GM06990 (cell line): ENCODE data around the gene AREL1.

Experiments
- DNase-seq: peaks from one replicate; pipeline ENCODE4 v3.0.0-alpha.2; 2011; ENCODE audit not compliant: insufficient read length; ENCODE audit errors: extremely low read depth
- H3K27me3 ChIP-seq: replicated peaks from 2 replicates; pipeline ENCODE4 v1.6.0; 2011; ENCODE audit warnings: low read length; ENCODE audit not compliant: control insufficient read depth, insufficient read depth
- H3K36me3 ChIP-seq: 2 replicates; pipeline ENCODE4 v1.5.1; 2011; ENCODE audit warnings: low read length; ENCODE audit not compliant: control insufficient read depth, insufficient read depth
- H3K4me3 ChIP-seq: replicated peaks from 2 replicates; pipeline ENCODE4 v1.5.1; 2011; ENCODE audit warnings: low read depth, mild to moderate bottlenecking, control low read depth, low read length
- TF ChIP-seq, protein P1 (sequence below): IDR thresholded peaks from 2 replicates; pipeline ENCODE4 v1.5.1; 2011; ENCODE audit warnings: low read length, control low read depth, mild to moderate bottlenecking, inconsistent platforms; ENCODE audit not compliant: insufficient read depth, poor library complexity, severe bottlenecking

Gene AREL1

DNA sequence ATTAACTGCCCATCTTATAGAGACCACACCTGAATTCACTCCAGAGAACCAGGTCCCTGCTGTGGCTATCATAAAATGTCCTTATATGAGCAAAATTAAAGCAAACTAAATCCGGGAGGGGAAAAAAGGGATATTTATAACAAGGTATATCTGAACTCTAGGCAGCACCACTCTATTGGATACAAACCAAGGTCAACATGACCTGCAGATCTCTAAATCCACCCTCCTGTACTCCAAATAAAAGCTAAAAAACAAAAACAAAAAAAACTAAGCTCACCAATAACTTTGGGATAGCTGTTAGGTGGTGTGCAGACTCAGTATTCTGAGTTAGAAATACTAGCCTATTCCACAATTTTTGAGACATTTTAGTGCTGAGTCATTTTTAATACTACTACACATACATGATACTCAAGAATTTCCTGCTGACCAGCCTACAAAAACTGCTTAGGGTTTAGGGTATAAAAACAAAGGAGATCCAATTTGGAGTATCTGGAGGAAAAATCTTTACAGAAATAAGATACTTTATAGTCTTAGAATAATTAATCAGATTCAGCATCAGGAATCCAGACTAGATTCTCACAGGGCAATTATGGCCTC, 54.2 kb downstream of the AREL1 start:
- TF ChIP-seq, protein P1, sequence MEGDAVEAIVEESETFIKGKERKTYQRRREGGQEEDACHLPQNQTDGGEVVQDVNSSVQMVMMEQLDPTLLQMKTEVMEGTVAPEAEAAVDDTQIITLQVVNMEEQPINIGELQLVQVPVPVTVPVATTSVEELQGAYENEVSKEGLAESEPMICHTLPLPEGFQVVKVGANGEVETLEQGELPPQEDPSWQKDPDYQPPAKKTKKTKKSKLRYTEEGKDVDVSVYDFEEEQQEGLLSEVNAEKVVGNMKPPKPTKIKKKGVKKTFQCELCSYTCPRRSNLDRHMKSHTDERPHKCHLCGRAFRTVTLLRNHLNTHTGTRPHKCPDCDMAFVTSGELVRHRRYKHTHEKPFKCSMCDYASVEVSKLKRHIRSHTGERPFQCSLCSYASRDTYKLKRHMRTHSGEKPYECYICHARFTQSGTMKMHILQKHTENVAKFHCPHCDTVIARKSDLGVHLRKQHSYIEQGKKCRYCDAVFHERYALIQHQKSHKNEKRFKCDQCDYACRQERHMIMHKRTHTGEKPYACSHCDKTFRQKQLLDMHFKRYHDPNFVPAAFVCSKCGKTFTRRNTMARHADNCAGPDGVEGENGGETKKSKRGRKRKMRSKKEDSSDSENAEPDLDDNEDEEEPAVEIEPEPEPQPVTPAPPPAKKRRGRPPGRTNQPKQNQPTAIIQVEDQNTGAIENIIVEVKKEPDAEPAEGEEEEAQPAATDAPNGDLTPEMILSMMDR, result no peak
- H3K36me3 ChIP-seq, result peaks cover 14% of the 10 kb centered on the region
- no peak overlapping the region for H3K4me3 ChIP-seq
- no peaks in the 10 kb centered on the region for H3K27me3 ChIP-seq
- DNase-seq, result no peak

DNA sequence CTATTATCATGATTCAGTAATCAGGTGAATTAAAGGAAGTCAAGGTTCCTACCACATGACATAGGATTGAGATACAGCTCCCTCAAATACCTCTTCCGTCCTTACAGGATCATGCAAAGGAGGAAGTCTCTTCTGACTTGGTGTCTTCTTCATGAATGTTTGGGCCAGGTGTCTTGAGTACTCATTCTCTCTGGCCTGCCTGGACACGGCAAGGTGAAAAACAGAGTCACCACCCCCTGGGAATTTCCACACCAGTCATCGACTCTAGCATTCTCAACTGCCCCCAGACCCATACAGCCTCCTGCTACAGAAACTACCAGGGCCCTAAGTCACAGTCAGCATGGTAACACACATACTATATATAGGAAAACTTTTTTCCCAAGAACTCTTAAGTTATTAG, 55.9 kb downstream of the AREL1 start:
- no peaks in the 10 kb centered on the region for H3K27me3 ChIP-seq
- TF ChIP-seq, protein P1, result no peak
- peaks cover 8% of the 10 kb centered on the region for H3K36me3 ChIP-seq
- no peak overlapping the region for H3K4me3 ChIP-seq
- DNase-seq, result no peak

- Histone ChIP-seq H3K4me3 (no peak overlapping the region), H3K36me3 (peaks cover 4% of the 10 kb centered on the region), H3K27me3 (no peaks in the 10 kb centered on the region)
- no peak for DNase-seq
- TF ChIP-seq, protein P1, result no peak
These were observed 57.1 kb downstream of the AREL1 start for GRCh38 chr14:74655599-74656395.

DNA sequence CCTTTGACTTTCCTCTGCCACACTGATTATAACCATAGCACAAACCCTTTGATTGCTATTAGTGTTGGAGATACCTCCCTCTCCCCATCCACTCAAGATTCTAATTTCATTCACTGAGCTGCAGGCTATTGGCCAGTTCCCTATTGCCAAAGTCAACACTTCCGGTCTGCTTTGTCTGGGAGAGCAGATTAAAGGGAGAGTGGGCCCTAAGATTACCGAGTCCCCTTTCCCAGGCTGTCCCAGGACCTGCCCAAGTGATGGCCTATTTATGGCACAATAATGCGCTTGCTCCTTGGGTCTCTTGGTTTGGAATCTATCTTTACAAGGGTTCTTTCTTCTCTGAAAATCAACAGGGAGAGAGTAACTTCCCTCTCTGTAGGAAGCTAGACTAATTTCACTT, 57.9 kb downstream of the AREL1 start:
- no peak overlapping the region for H3K4me3 ChIP-seq
- TF ChIP-seq, protein P1, result no peak
- DNase-seq, result no peak
- H3K36me3 ChIP-seq, result peaks cover 3% of the 10 kb centered on the region
- H3K27me3 ChIP-seq, result no peaks in the 10 kb centered on the region

DNA sequence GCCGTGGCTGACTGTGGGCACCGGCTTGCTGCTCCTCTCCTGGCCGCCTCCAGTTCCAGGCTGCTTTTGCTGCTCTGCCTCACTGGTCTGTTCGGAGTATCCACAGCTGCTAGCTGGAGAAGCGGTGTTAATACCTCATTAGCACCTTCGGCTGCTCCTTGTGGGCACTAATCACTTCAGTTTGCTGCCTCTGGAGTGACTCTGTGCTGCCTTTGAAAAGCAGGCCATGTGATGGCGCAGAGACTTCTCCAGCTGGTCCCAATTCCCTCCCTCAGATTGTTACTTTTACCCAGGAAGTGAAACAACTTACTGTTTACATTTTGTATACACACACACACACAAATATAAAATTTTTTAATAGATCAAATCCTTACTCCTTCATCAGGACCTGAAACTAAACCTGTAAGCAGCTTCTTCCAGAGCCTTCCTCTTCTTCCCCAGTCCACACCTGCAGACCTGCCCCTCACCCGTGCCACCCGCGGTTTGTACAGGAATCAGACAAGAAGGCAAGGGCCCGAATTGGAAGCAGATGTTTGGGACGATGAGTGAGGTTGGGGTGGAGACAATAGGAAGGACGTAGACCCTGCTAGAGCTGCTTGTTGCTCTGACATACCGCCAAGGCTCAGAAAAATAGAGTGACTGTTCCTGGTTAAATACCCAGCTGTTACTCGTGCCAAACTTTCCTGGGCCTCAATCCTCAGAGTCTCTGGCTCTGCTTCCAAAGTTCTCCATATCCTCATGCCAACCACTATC, 59.3 kb downstream of the AREL1 start:
- no peak for DNase-seq
- TF ChIP-seq, protein P1, result no peak
- peaks cover 3% of the 10 kb centered on the region for H3K36me3 ChIP-seq
- H3K27me3 ChIP-seq, result no peaks in the 10 kb centered on the region
- H3K4me3 ChIP-seq, result no peak overlapping the region
